GM12873 (cell line): ENCODE data around the gene DUSP14.

Experiments
- TF ChIP-seq, protein P1 (sequence below): IDR thresholded peaks from 2 replicates; pipeline ENCODE4 v1.5.1; 2012; ENCODE audit warnings: low read depth, mild to moderate bottlenecking, moderate library complexity, low read length, control low read depth; ENCODE audit not compliant: insufficient read depth; ENCODE audit errors: missing control alignments

DUSP14 gene

DNA sequence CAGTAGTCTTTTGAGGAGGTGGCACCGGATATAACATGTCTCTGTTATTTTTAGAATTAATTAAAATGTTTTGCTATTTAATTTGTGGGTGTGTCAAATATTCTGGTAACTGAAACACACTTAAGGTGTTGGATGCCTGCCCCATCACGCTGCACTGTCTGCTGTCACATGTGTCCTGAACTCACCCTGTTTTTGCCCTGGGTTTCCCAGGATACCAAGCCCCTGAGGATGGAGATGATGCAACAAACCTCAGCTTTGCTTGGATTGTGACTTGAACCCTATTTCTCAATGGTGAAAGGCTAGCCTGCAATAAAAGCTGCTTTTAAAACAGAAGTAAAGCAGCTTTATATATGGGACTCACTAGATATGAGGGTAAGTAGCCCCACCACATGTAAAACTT is 11.5 kb upstream of the DUSP14 start:
- TF ChIP-seq, protein P1, sequence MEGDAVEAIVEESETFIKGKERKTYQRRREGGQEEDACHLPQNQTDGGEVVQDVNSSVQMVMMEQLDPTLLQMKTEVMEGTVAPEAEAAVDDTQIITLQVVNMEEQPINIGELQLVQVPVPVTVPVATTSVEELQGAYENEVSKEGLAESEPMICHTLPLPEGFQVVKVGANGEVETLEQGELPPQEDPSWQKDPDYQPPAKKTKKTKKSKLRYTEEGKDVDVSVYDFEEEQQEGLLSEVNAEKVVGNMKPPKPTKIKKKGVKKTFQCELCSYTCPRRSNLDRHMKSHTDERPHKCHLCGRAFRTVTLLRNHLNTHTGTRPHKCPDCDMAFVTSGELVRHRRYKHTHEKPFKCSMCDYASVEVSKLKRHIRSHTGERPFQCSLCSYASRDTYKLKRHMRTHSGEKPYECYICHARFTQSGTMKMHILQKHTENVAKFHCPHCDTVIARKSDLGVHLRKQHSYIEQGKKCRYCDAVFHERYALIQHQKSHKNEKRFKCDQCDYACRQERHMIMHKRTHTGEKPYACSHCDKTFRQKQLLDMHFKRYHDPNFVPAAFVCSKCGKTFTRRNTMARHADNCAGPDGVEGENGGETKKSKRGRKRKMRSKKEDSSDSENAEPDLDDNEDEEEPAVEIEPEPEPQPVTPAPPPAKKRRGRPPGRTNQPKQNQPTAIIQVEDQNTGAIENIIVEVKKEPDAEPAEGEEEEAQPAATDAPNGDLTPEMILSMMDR = no peak

DNA sequence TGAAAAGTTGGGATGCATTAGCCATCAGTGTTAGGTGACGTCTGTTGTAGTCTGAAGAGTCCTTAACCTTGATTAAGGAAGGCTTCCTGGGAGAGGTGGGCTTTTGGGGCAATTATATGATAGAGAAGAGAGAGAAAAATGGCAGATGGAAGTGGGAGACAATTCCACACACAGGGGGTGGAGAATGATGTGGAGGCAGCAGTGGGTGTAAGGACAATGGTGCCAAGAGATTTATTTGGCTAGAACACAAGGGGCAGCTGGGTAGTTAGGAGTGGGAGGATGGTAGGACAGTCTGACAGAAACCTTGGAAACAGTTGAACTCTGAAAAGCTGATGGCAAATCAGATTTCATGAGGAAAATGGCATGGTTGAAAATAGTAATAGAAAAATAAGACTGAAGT is 10.7 kb upstream of the DUSP14 start:
- TF ChIP-seq, protein P1 = no peak

DNA sequence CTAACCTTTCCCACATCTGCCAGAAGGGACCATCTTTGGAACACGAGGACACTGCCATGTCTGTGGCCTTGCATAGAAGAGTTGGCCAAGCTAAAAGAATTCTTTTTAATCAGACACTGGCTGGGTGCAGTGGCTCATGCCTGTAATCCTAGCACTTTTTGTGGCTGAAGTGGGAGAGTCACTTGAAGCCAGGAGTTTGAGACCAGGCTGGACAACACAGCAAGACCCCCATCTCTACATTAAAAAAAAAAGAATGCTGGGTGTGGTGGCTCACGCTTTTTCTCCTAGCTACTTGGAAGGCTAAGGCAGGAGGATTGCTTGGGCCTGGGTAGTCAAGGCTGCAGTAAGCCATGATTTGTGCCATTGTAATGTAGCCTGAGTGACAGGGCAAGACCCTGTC is 9.3 kb upstream of the DUSP14 start:
- TF ChIP-seq, protein P1 = no peak

DNA sequence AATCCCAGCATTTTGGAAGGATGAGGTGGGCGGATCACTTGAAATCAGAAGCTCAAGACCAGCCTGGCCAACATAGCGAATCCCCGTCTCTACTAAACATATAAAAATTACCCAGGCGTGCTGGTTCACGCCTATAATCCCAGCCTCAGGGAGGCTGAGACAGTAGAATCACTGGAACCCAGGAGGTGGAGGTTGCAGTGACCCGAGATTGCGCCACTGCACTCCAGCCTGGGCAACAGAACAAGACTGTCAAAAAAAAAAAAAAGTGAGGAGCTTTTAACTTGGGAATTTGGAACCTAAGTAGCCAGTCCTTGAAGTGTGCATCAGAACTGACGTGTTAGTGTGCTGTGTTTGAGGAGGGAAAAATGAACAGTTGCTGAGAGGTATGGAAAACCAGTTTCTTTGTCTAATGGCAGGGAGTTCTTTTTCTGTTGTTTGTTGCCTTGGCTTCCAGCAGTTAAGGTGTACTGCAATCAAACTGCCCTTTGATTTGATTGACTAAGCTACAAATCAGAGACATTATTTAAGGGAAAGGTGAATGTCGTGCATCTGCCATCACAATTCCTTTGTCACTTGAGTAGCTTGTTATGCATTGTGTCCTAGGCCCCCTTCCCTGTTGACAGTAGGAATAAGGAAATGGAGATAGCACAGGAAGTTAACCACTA is 8.6 kb upstream of the DUSP14 start:
- TF ChIP-seq, protein P1 = no peak

DNA sequence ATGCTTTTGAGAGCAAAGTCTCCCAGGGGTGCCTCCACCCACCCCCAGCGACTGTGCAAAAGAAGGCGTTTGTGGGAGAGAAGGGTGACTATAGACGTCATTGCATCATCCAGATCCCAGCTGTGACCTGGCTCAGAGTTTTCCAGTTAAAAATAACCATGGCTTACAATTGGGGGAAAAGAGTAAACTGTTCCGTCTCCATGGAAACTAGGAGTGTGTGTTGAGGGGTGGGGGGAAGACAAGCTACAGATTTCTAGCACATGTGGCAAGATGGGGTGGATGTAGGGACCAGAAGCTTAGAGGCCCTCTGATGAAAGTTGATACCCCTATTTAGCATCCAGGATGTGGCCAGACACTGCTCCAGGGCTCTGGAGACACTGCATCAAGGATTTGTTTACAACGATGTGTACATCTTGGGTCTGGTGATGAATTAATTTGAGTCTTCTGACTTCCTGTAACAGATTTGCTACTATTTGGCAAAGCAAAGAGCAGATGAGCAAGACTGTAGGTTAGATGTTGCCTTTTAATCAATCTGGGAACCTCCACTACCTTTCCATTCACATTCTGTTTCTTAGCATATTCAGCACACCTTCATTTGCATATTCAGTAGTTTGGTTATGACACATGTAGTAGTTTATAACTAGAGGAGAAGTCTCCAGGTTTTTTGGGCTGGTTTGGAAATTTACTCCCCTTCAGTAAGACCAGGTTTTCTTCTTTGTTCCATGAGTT is 6.2 kb upstream of the DUSP14 start:
- TF ChIP-seq, protein P1 = no peak

DNA sequence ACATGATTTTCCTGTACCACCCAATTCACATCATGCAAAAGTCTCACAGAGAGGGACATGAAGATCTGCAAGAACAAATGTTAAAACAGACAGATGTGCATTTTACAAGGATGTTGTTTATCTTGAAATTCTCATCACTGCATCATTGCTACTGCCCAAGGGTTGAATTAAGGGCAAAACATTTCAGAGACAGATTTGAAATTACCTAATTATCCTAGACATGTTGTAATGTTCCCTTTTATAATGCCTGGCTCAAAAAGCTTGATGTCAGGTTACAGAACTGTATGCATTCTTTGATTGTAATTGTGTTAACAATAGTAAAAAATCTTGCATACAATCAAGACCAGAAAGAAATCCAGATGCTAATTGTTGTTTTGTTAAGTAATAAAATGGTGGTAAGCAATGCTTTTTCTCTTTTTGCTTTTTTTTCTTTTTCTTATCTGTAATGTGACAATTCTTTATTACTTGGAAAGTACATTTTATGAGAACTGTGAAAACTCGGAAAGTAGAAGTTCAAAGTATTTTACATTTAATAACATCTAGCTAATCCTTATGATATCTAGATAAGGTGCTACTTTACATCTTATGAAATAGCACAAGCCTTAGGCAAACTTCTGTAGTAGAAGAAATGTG is 3.6 kb upstream of the DUSP14 start:
- TF ChIP-seq, protein P1 = no peak

DNA sequence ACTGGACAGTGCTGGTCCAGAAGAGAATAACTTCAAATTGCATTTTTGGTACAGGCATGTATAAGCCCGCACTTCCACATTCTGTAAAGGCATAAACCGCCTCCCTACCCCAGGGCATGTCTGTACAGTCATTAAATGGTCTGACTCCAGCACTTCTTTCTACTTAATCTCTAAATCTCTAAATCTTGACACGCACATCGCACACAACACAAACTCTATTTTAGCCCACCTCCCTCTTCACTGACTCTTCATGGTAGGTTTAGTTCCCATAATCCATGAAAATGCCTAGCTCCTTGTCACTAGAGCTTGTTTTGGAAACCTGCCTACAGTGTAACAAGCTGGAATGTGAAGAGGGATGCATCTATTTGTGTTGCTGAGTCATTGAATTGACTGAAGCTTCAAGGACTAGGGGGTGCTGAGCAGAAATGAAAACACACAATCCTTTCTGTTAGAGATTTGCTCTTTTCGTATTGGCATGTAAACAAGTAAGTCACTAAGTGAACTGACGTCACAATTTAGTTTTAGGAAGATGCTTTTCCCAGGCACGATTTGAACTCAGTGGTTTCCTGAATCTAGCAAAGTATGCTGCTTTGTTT is 1.6 kb upstream of the DUSP14 start:
- TF ChIP-seq, protein P1 = no peak
